NCI-H524 (cell line): ENCODE data around the gene FADD.

Experiments used
- DNase-seq, 2 experiments: peaks; one replicate each; lab custom pipeline; 2025; lab: John Stamatoyannopoulos, UW

FADD gene

GRCh38 chr11:70202920-70203750 is at the start of gene FADD:
Gene FADD, plus strand, starts transcription at chr11:70203296. Its CDS starts 164 bp downstream, at chr11:70203460.
- peak; percentile 58 to 91 for DNase-seq

- no peak for DNase-seq
Observed at GRCh38 chr11:70155386-70155785, 47.7 kb upstream of the FADD start.

GRCh38 chr11:70156291-70157037 is 46.6 kb upstream of the FADD start:
- DNase-seq = no peak

- DNase-seq = peak; percentile 7 to 36
Observed at GRCh38 chr11:70158201-70158600, 44.9 kb upstream of the FADD start.

GRCh38 chr11:70158757-70159389 is 44.2 kb upstream of the FADD start:
- DNase-seq = no peak

- no peak for DNase-seq
Observed at GRCh38 chr11:70159627-70160570, 43.2 kb upstream of the FADD start.

- DNase-seq = no peak
Observed at GRCh38 chr11:70161043-70161625, 42.0 kb upstream of the FADD start.

GRCh38 chr11:70164705-70165104 is 38.4 kb upstream of the FADD start:
- DNase-seq = no peak

- no peak for DNase-seq
Observed at GRCh38 chr11:70167120-70167519, 36.0 kb upstream of the FADD start.

- DNase-seq = no peak
Observed at GRCh38 chr11:70167723-70168404, 35.2 kb upstream of the FADD start.

GRCh38 chr11:70168405-70168754 is 34.7 kb upstream of the FADD start:
- no peak for DNase-seq

GRCh38 chr11:70169127-70169526 is 34.0 kb upstream of the FADD start:
- no peak for DNase-seq

GRCh38 chr11:70169632-70170031 is 33.5 kb upstream of the FADD start:
- DNase-seq = no peak

- no peak for DNase-seq
Observed at GRCh38 chr11:70170596-70171210, 32.4 kb upstream of the FADD start.

GRCh38 chr11:70173018-70173417 is 30.1 kb upstream of the FADD start:
- DNase-seq = no peak

- peak in 1 of 2 experiments; percentile 51 for DNase-seq
Observed at GRCh38 chr11:70174547-70175235, 28.4 kb upstream of the FADD start.

- DNase-seq = no peak
Observed at GRCh38 chr11:70175236-70175698, 27.8 kb upstream of the FADD start.

GRCh38 chr11:70176940-70177689 is 26.0 kb upstream of the FADD start:
- no peak for DNase-seq

GRCh38 chr11:70180906-70181305 is 22.2 kb upstream of the FADD start:
- no peak for DNase-seq
